Stimulated activated CD4-positive, alpha-beta T cell treated with anti-CD3 and anti-CD28 coated beads, TNF-alpha, amount 100 ng/mL, for 24 hours (primary cell): ENCODE data around the gene TBC1D20.
A peak's percentile ranks its signal among the peaks of the same experiment; 100 is the strongest.

ENCODE experiments used
- DNase-seq, 3 experiments: peaks; one replicate each; pipeline ENCODE4 v3.0.0-alpha.2; 2020; ENCODE audit warnings: low read depth in 3 of 3

TBC1D20 gene

GRCh38 chr20:438571-439469 lies 23.5 kb downstream of the TBC1D20 start:
- DNase-seq, result peak in 2 of 3 experiments; percentile 27 to 46

- no peak for DNase-seq
These were observed 24.4 kb downstream of the TBC1D20 start for GRCh38 chr20:437787-438486.

DNA sequence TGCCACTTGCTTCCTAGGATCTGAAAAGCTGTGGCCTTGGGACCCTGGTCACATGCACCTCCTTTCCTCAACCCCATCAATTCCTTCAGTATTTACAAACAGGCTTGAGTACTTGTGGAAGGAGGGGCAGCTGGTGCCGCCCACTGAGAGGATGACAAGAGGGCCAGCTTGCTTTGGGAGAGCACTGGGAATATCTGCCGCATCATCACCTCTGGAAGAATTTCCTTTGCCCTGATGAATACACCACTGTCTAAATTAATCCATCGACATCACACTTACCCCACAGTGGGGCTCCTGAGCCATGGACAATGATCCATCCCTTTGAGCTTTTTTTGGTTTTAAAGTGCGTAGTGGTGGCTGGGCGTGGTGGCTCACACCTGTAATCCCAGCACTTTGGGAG lies 25.9 kb downstream of the TBC1D20 start:
- DNase-seq, result no peak

DNA sequence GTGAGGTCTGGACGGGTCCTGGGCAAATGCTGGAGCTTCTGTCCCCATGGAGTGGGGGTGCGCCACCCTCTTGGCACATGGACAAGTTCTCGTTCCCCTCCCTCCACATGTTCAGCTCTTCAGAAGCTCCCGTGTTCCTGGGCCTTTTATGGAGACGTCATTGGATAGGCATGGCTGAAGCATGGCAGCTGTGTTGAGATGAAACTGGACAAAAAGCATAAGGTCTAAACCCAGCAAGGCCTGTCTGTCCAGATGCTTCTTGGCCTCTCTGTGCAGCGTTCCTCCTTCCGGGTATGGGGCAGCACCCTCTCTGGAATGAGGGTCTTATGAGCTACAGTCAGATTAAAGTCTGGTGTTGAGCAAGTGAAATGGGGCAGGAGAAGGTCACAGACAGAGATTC lies 26.8 kb downstream of the TBC1D20 start:
- no peak for DNase-seq

DNA sequence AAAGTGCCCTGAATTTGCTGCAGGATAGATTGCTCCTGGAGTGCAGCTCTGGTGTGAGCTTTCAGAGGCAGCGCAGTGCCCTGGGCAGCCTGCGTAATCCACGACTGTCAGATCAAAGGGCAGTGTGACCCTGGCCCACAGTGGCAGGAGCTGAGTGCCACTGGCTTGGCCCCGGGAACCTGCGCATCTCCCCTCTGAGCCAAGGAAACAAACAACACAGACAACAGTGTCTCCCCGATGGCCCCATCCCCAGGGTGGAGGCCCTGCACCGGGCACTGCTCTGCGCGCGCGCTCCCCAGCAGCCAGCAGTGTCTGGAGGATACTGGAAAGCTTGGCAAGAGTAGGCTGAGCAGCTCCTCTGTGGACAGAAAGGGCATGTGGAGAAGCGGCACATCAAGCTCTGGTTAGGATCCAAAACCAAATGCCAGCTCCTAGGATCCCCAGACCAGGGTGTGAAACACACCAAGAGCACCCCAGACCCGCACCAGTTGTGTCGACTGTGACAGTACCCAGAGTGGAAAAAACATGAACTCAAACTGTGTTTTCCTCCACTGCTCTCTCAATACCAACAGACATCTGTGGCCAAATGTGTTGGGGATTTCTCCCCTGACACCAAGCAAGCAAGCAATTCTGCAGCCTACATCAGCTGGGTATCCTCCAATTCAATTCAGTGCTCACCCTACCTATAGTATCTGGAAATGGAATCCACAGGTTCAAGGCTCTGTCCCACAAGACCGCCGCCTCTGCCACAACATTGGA lies 27.5 kb downstream of the TBC1D20 start:
- DNase-seq, result no peak

DNA sequence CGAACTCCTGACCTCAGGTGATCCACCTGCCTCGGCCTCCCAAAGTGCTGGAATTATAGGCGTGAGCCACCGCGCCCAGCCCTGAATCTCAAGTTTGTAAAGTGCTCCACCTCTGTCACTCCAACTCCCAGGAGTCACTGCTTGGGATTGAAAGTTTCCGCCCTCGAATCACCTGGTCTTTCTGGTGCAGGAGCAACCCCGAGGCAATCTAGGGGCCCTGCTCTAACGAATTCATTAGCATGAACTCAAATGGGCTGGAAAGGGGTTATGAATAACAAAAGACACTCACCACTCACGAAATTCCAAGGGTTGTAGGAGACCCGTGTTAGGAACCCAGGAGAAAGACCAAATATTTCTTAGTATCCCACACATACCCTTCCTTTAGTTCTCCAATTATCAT lies 28.1 kb downstream of the TBC1D20 start:
- no peak for DNase-seq

- peak; percentile 34 to 72 (median 50) for DNase-seq
These were observed 28.9 kb downstream of the TBC1D20 start for GRCh38 chr20:433300-433975.

DNA sequence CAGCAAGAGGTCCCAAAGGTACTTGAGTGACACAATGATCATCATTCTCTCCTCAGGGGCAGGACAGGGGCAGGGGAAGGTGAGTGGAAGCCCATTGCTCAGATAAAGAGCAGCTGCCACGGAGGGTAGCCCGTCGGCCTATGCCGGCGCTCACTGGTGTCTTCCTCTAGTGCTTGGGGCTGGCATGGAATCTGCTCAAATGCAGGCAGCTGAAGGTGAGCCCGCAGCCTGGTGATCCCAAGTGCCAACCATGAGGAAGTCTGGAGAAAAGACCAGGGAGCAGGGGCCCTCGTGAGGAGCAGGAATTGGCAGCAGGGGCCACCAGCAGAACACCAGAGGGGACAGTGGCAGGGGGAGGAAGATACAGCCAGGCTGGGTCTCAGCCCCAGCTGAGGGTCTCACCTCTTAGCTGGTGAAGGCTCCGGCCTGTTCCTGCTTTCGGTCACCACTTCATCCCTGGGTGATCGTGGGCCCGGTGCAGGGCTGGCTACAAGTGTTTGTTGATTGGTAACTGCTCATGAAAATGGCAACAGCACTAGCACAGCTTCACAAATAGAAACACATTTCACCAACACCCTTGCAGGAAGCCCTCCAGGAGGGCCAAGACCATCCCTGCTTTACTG lies 29.5 kb downstream of the TBC1D20 start:
- no peak for DNase-seq

GRCh38 chr20:432208-432607 lies 30.1 kb downstream of the TBC1D20 start:
- no peak for DNase-seq

GRCh38 chr20:431012-431904 lies 31.1 kb downstream of the TBC1D20 start:
- no peak for DNase-seq

DNA sequence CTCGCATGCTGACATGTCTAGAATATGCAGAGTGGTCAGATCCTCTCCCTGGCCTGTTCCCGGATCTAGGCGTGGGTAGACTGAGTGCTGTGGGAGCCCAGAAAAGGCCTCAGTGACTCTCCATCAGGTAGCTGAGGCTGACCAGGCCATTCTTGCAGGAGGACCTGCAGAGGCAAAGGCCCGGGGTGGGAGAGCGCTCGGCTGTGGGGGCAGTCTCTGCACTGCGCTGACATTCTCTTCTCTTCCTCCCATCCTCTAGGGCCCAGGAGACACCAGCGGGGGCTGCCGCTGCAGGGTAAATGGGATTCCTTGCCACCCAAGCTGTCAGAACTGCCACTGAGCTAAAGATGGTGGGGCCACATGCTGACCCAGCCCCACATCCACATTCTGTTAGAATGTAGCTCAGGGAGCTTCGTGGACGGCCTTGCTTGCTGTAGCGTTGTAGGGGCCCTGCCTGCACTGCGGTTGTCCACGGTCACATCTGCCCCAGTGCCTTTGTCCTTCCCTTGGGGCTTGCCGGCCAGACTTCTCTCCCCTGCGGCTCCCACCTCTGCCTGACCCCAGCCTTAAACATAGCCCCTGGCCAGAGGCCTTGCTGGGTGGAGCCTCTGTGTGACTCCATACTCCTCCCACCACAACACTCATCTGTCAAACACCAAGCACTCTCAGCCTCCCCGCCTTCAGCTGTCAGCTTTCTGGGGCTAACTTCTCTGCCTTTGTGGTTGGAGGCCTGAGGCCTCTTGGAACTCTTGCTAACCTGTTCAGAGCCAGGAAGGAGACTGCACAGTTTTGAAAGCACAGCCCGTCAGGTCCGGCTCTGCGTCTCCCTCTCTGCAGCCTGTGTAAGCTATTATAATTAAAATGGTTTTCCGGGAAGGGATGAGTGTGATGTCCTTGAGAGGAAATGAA lies 32.0 kb downstream of the TBC1D20 start:
- no peak for DNase-seq

GRCh38 chr20:428658-429200 lies 33.6 kb downstream of the TBC1D20 start:
- no peak for DNase-seq

- DNase-seq, result no peak
These were observed 34.3 kb downstream of the TBC1D20 start for GRCh38 chr20:427849-428657.

GRCh38 chr20:427401-427800 lies 34.9 kb downstream of the TBC1D20 start:
- DNase-seq, result no peak

GRCh38 chr20:426566-426965 lies 35.8 kb downstream of the TBC1D20 start:
- no peak for DNase-seq

- DNase-seq, result no peak
These were observed 40.6 kb downstream of the TBC1D20 start for GRCh38 chr20:421685-422250.

GRCh38 chr20:420721-421574 lies 41.4 kb downstream of the TBC1D20 start:
- no peak for DNase-seq
